Activated CD4-positive, alpha-beta memory T cell treated with anti-CD3 and anti-CD28 coated beads for 36 hours (primary cell): ENCODE results near the gene CHST8. TPM values are rescaled to one million over a fixed set of nuclear protein-coding genes. Genes with fewer than 3 reads are reported as not detected.

Source experiments
- CTCF ChIA-PET: fragments of 350-600 bp; sonication (Branson Sonifier 250); formaldehyde crosslinking; loops from one replicate; lab custom pipeline; 2021; ENCODE audit warnings: antibody characterized with exemption, inconsistent platforms; lab: Charles Lee
- POLR2A ChIA-PET: fragments of 350-600 bp; sonication (Branson Sonifier 250); formaldehyde crosslinking; loops from one replicate; lab custom pipeline; 2021; ENCODE audit warnings: antibody characterized with exemption; lab: Charles Lee
- DNase-seq: peaks from one replicate; pipeline ENCODE4 v3.0.0-alpha.2; 2020
- H3K27ac Mint-ChIP-seq: one replicate; pipeline ENCODE4 v1.8.0; 2021; ENCODE audit warnings: mixed read lengths
- H3K27me3 Mint-ChIP-seq: one replicate; pipeline ENCODE4 v1.8.0; 2021; ENCODE audit warnings: mixed read lengths
- H3K36me3 Mint-ChIP-seq: one replicate; pipeline ENCODE4 v1.8.0; 2021; ENCODE audit warnings: mixed read lengths
- H3K4me1 Mint-ChIP-seq: one replicate; pipeline ENCODE4 v1.8.0; 2021; ENCODE audit warnings: low read depth, mixed read lengths
- H3K4me3 Mint-ChIP-seq: one replicate; pipeline ENCODE4 v1.8.0; 2021; ENCODE audit warnings: mild to moderate bottlenecking, mixed read lengths
- H3K9me3 Mint-ChIP-seq: one replicate; pipeline ENCODE4 v1.8.0; 2021; ENCODE audit warnings: mixed read lengths
- intact Hi-C: fragments of 100-400 bp; cut with micrococcal nuclease; formaldehyde crosslinking; loops from one replicate; pipeline ENCODE4 v1.15.1; 2023
- total RNA-seq, 2 experiments: library from RNA; stranded (reverse); gene quantifications; one replicate each; pipeline ENCODE4 v1.2.3, GENCODE V29; 2021

CHST8 gene
- total RNA-seq, 2 experiments from 2014 or later, result not detected

- DNase-seq, result no peak
- H3K4me1 Mint-ChIP-seq, result peaks cover 6% of the 10 kb centered on the region
- H3K36me3 Mint-ChIP-seq, result no peaks in the 10 kb centered on the region
- no peaks in the 10 kb centered on the region for H3K9me3 Mint-ChIP-seq
- ChIA-PET CTCF (interaction anchor here (1.1 kb wide), 1 partner anchor 24 kb away, joined by 4 read pairs; no protein-coding TSS in a partner anchor), POLR2A (no interaction called here)
- no peak overlapping the region for H3K27ac Mint-ChIP-seq
- no peak overlapping the region for H3K4me3 Mint-ChIP-seq
- intact Hi-C loops, result no loop called here
- H3K27me3 Mint-ChIP-seq, result peaks cover 5% of the 10 kb centered on the region
Observed at GRCh38 chr19:33802001-33802400, 180.2 kb downstream of the CHST8 start.

DNA sequence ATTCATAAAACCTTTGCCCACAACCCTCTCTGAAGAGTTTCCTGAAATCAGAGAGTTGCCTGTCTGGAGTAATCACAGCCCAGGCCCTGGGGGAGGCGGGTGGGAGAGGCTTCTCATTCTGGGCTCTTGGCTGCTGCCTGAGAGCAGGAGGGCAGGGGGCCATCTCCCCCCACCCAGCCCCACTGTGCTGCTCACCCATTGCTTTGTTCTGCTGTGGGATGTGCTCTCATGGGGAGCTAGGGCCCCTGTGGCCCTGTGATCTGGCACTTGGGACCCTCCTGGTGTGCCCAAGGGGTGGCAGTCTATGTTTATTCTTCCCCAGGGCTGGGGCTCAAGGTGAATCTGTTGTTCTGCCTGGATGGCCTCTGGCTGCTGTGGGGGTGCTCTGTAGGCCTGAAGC lies 181.0 kb downstream of the CHST8 start:
- Mint-ChIP-seq H3K27ac (no peak overlapping the region), H3K9me3 (no peaks in the 10 kb centered on the region), H3K27me3 (peaks cover 5% of the 10 kb centered on the region), H3K4me1 (peaks cover 6% of the 10 kb centered on the region), H3K4me3 (no peak overlapping the region), H3K36me3 (no peaks in the 10 kb centered on the region)
- no peak for DNase-seq
- ChIA-PET POLR2A (no interaction called here), CTCF (no interaction called here)
- intact Hi-C loops, result no loop called here

DNA sequence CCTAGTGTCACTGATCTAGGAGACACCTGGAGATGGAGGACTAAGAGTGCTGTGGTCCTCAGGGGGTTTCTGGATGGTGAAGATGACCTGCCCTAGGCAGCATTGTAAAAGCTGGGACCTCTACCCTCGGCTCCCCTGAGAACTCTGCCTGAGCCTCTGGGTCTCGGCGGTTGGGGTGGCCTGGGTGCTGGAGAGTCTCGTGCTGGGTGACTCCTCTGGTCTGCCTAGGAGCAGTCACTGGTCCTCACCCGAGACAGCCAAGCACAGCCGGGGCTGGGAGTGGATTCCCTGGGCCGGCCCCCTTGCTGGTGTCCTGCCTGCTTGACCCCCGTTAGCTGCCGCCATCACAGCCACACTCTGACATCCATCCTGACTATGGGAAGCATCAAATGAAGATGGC lies 181.6 kb downstream of the CHST8 start:
- DNase-seq, result no peak
- H3K9me3 Mint-ChIP-seq, result no peaks in the 10 kb centered on the region
- H3K27me3 Mint-ChIP-seq, result peaks cover 5% of the 10 kb centered on the region
- no peak overlapping the region for H3K27ac Mint-ChIP-seq
- H3K4me1 Mint-ChIP-seq, result peaks cover 6% of the 10 kb centered on the region
- H3K4me3 Mint-ChIP-seq, result no peak overlapping the region
- CTCF ChIA-PET, result no interaction called here
- H3K36me3 Mint-ChIP-seq, result no peaks in the 10 kb centered on the region
- intact Hi-C loops, result no loop called here
- POLR2A ChIA-PET, result interaction anchor here (0.9 kb wide), 1 partner anchor 16 kb away, joined by 3 read pairs; no protein-coding TSS in a partner anchor

DNA sequence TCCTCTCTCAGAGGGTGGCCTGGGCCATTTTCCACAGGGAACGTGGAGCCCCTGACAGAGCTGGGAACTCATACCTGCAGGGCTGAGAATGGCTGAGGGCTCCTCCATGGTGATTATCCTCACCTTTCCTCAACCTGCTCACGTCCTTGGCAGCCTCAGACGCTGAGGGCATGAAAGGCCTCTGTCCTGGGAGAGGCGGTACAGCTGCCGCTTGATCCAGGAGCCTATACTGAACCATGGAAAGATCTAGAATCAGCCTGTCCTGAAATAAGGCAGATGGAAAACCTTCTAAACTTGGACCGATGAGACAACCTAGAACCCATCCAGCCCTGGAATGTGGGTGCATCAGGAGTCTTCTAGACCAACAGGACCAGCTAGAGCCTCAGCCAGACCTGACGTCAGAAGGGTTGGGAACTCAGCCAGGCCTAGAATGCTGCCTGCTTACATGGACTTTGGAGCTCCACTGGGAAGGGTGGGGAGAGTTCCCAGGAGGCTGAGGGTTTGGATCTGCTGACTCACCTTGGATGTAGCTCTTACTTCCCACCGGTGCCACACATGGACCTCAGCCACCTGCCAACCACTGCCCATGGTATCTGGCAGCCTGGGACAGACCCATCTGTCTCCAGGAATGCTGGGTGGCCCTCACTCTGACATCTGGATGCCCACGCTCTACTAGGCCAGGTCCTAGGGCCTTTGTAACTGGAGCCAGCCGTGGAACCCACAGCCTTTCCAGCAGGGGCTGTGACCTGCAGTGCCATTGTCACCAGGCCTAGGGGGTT lies 182.5 kb downstream of the CHST8 start:
- no peaks in the 10 kb centered on the region for H3K36me3 Mint-ChIP-seq
- no peaks in the 10 kb centered on the region for H3K27me3 Mint-ChIP-seq
- H3K27ac Mint-ChIP-seq, result no peak overlapping the region
- intact Hi-C loops, result no loop called here
- no peaks in the 10 kb centered on the region for H3K9me3 Mint-ChIP-seq
- CTCF ChIA-PET, result interaction anchor here (0.7 to 1.1 kb wide), 2 partner anchors 25 to 26 kb away, joined by 3 read pairs; no protein-coding TSS in a partner anchor
- POLR2A ChIA-PET, result interaction anchor here (0.9 kb wide), 1 partner anchor 15 kb away, joined by 3 read pairs; no protein-coding TSS in a partner anchor
- H3K4me1 Mint-ChIP-seq, result peaks cover 6% of the 10 kb centered on the region
- no peak for DNase-seq
- H3K4me3 Mint-ChIP-seq, result no peak overlapping the region

GRCh38 chr19:33805313-33805712 lies 183.6 kb downstream of the CHST8 start:
- H3K9me3 Mint-ChIP-seq, result no peaks in the 10 kb centered on the region
- no peak overlapping the region for H3K4me3 Mint-ChIP-seq
- no peaks in the 10 kb centered on the region for H3K27me3 Mint-ChIP-seq
- CTCF ChIA-PET, result interaction anchor here (1.1 kb wide), 2 partner anchors 26 to 27 kb away, joined by 3 to 6 read pairs; no protein-coding TSS in a partner anchor
- H3K36me3 Mint-ChIP-seq, result no peaks in the 10 kb centered on the region
- H3K4me1 Mint-ChIP-seq, result peaks cover 6% of the 10 kb centered on the region
- no peak for DNase-seq
- intact Hi-C loops, result no loop called here
- POLR2A ChIA-PET, result interaction anchor here (1.1 kb wide), 1 partner anchor 8 kb away, joined by 4 read pairs; the partner anchor contains the start of gene KCTD15
- no peak overlapping the region for H3K27ac Mint-ChIP-seq

GRCh38 chr19:33805840-33806433 lies 184.2 kb downstream of the CHST8 start:
- Mint-ChIP-seq H3K4me1 (peaks cover 6% of the 10 kb centered on the region), H3K36me3 (no peaks in the 10 kb centered on the region), H3K27ac (no peak overlapping the region), H3K4me3 (no peak overlapping the region), H3K27me3 (no peaks in the 10 kb centered on the region), H3K9me3 (no peaks in the 10 kb centered on the region)
- POLR2A ChIA-PET, result interaction anchor here (1.1 kb wide), 1 partner anchor 9 kb away, joined by 4 read pairs; the partner anchor contains the start of gene KCTD15
- DNase-seq, result no peak
- CTCF ChIA-PET, result interaction anchor here (1.1 kb wide), 1 partner anchor 28 kb away, joined by 6 read pairs; no protein-coding TSS in a partner anchor
- intact Hi-C loops, result no loop called here

GRCh38 chr19:33806434-33806881 lies 184.7 kb downstream of the CHST8 start:
- Mint-ChIP-seq H3K36me3 (no peaks in the 10 kb centered on the region), H3K27me3 (no peaks in the 10 kb centered on the region), H3K4me3 (no peak overlapping the region), H3K27ac (no peak overlapping the region), H3K4me1 (peaks cover 6% of the 10 kb centered on the region), H3K9me3 (no peaks in the 10 kb centered on the region)
- DNase-seq, result no peak
- CTCF ChIA-PET, result interaction anchor here (0.8 to 1.2 kb wide), 2 partner anchors 12 to 29 kb away, joined by 3 to 6 read pairs; no protein-coding TSS in a partner anchor
- POLR2A ChIA-PET, result no interaction called here
- intact Hi-C loops, result no loop called here

- CTCF ChIA-PET, result no interaction called here
- no peak for DNase-seq
- H3K4me3 Mint-ChIP-seq, result no peak overlapping the region
- no peaks in the 10 kb centered on the region for H3K27me3 Mint-ChIP-seq
- H3K36me3 Mint-ChIP-seq, result peaks cover 1% of the 10 kb centered on the region
- intact Hi-C loops, result no loop called here
- H3K27ac Mint-ChIP-seq, result no peak overlapping the region
- peaks cover 6% of the 10 kb centered on the region for H3K4me1 Mint-ChIP-seq
- POLR2A ChIA-PET, result no interaction called here
- H3K9me3 Mint-ChIP-seq, result no peaks in the 10 kb centered on the region
Observed at GRCh38 chr19:33808399-33808798, 186.6 kb downstream of the CHST8 start.

DNA sequence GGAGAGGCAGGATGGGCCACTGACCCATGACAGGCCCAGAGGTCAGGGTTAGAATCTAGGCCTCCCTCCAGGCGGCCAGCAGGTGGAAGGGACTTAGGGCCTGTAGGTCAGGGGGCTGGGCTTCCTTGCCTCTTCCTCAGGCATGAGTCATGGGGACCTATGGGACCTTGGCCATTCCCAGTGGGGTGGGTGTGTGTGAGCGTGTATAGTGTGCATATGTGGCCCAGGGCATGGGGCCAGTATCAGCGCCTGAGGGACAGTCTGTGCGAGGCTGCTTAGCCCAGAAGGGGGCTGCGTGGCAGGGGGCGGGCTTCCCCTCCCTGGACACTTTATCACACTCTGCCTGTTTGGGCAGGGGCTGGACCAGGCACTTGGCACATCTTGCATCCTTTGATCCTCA lies 188.2 kb downstream of the CHST8 start:
- CTCF ChIA-PET, result interaction anchor here (1.0 to 1.1 kb wide), 2 partner anchors 15 to 188 kb away, joined by 4 to 5 read pairs; no protein-coding TSS in a partner anchor
- Mint-ChIP-seq H3K36me3 (peaks cover 1% of the 10 kb centered on the region), H3K9me3 (no peaks in the 10 kb centered on the region), H3K4me3 (no peak overlapping the region), H3K4me1 (peaks cover 6% of the 10 kb centered on the region), H3K27me3 (no peaks in the 10 kb centered on the region), H3K27ac (no peak overlapping the region)
- POLR2A ChIA-PET, result no interaction called here
- intact Hi-C loops, result no loop called here
- no peak for DNase-seq

GRCh38 chr19:33810821-33811220 lies 189.1 kb downstream of the CHST8 start:
- Mint-ChIP-seq H3K9me3 (no peaks in the 10 kb centered on the region), H3K27me3 (no peaks in the 10 kb centered on the region), H3K4me3 (no peak overlapping the region), H3K4me1 (peaks cover 6% of the 10 kb centered on the region), H3K27ac (no peak overlapping the region), H3K36me3 (peaks cover 1% of the 10 kb centered on the region)
- no peak for DNase-seq
- ChIA-PET POLR2A (no interaction called here), CTCF (interaction anchor here (1.0 to 1.1 kb wide), 2 partner anchors 16 to 187 kb away, joined by 4 to 5 read pairs; no protein-coding TSS in a partner anchor)
- intact Hi-C loops, result no loop called here

DNA sequence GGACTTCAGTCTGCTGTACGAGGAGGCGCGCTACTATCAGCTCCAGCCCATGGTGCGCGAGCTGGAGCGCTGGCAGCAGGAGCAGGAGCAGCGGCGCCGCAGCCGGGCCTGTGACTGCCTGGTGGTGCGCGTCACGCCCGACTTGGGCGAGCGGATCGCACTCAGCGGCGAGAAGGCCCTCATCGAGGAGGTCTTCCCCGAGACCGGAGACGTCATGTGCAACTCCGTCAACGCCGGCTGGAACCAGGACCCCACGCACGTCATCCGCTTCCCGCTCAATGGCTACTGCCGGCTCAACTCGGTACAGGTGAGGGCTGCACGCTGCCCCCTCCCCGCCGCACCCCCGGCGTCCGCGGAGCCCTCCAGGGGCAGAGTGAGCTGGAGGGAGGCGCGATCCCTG lies 189.5 kb downstream of the CHST8 start:
- ChIA-PET CTCF (interaction anchor here (1.1 kb wide), 1 partner anchor 16 kb away, joined by 4 read pairs; no protein-coding TSS in a partner anchor), POLR2A (no interaction called here)
- intact Hi-C loops, result no loop called here
- Mint-ChIP-seq H3K27ac (no peak overlapping the region), H3K27me3 (no peaks in the 10 kb centered on the region), H3K4me3 (no peak overlapping the region), H3K36me3 (peaks cover 1% of the 10 kb centered on the region), H3K9me3 (no peaks in the 10 kb centered on the region), H3K4me1 (peaks cover 2% of the 10 kb centered on the region)
- DNase-seq, result no peak

DNA sequence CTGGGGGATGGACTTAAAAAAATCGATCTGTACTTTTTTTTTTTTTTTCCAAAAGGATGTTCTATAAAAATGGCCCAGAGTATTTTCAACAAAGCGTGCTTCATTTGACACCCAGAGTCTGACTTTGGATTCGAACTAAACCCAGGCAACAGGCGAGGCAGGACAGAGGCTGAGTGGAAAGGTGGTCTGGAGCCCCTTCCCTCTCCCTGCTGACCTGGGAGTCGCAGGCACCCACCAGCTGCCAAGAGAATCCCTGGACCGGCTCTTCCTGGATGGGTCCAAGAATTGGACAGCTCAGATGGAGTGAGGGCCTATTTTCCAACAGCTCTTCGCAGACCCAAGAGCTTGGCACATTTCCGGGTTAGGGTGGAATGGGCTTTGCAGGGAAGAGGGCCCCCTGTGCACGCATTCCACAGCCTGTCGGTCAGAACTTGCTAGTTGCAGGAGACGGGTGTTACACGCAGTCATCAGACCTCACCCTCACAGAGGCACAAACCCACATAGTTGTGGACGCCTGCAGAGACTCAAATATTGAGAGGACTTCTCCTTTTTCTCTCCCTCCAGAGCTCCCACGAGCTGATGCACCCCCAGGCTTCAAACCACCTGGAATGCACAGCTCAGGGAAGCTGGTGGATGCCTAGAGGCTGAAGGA lies 190.1 kb downstream of the CHST8 start:
- no peak for DNase-seq
- H3K9me3 Mint-ChIP-seq, result no peaks in the 10 kb centered on the region
- no peaks in the 10 kb centered on the region for H3K27me3 Mint-ChIP-seq
- no peak overlapping the region for H3K27ac Mint-ChIP-seq
- POLR2A ChIA-PET, result no interaction called here
- CTCF ChIA-PET, result no interaction called here
- H3K4me1 Mint-ChIP-seq, result no peaks in the 10 kb centered on the region
- intact Hi-C loops, result no loop called here
- peaks cover 1% of the 10 kb centered on the region for H3K36me3 Mint-ChIP-seq
- H3K4me3 Mint-ChIP-seq, result no peak overlapping the region
